Keratinocyte (primary cell): Measurements from ENCODE around the gene FGF21. TPM values are rescaled to one million over a fixed set of nuclear protein-coding genes. Genes with fewer than 3 reads are reported as not detected.

Experiments used
- DNase-seq: peaks from one replicate; pipeline ENCODE4 v3.0.0-alpha.2; 2011; ENCODE audit warnings: low read depth, missing footprints, low spot score
- FAIRE-seq: peaks from 2 replicates; lab custom pipeline; 2011; peaks lifted over from hg19 to GRCh38; lab: Jason Lieb, UNC
- H2AFZ ChIP-seq: 2 replicates; pipeline ENCODE4 v1.6.0; 2012; ENCODE audit warnings: low read length, control low read depth, inconsistent platforms; ENCODE audit not compliant: control insufficient read depth
- H3K27ac ChIP-seq: 2 replicates; pipeline ENCODE4 v1.5.1; 2011; ENCODE audit warnings: low read length; ENCODE audit not compliant: control insufficient read depth, insufficient read depth
- H3K27me3 ChIP-seq: 3 replicates; pipeline ENCODE4 v1.6.0; 2011; ENCODE audit warnings: low read length; ENCODE audit not compliant: control insufficient read depth, insufficient read depth; ENCODE audit errors: extremely low read depth
- H3K36me3 ChIP-seq, 2 experiments: 2 replicates in 1 of 2; 3 replicates in 1 of 2; pipeline ENCODE4 v1.5.1; 2011; ENCODE audit warnings: low read length in 2 of 2, mild to moderate bottlenecking in 1 of 2; ENCODE audit not compliant: control insufficient read depth in 2 of 2, insufficient read depth in 2 of 2; ENCODE audit errors: extremely low read depth in 1 of 2
- H3K4me1 ChIP-seq: 3 replicates; pipeline ENCODE4 v1.5.1; 2011; ENCODE audit warnings: low read length; ENCODE audit not compliant: control insufficient read depth, insufficient read depth; ENCODE audit errors: extremely low read depth
- H3K4me2 ChIP-seq: 3 replicates; pipeline ENCODE4 v1.6.0; 2011; ENCODE audit warnings: low read depth, low read length; ENCODE audit not compliant: control insufficient read depth, insufficient read depth; ENCODE audit errors: extremely low read depth
- H3K4me3 ChIP-seq, 3 experiments: fragments of 200-600 bp in 1 of 3; sonication (generic) in 1 of 3; 2 replicates in 2 of 3; 3 replicates in 1 of 3; pipeline ENCODE4 v1.5.1; 2011 to 2016; ENCODE audit warnings: low read length in 3 of 3, mild to moderate bottlenecking in 3 of 3, control low read depth in 2 of 3, inconsistent platforms in 1 of 3, low read depth in 1 of 3, mixed read lengths in 1 of 3, mixed run types in 1 of 3, moderate library complexity in 1 of 3; ENCODE audit not compliant: control insufficient read depth in 2 of 3, insufficient read depth in 2 of 3; ENCODE audit errors: extremely low read depth in 1 of 3
- H3K79me2 ChIP-seq: 2 replicates; pipeline ENCODE4 v1.6.0; 2012; ENCODE audit warnings: low read length; ENCODE audit not compliant: control insufficient read depth, insufficient read depth
- H3K9ac ChIP-seq: 3 replicates; pipeline ENCODE4 v1.6.0; 2011; ENCODE audit warnings: low read length; ENCODE audit not compliant: control insufficient read depth, insufficient read depth; ENCODE audit errors: extremely low read depth
- H3K9me1 ChIP-seq: 3 replicates; pipeline ENCODE4 v1.6.0; 2011; ENCODE audit warnings: low read length; ENCODE audit not compliant: control insufficient read depth, insufficient read depth; ENCODE audit errors: extremely low read depth
- H3K9me3 ChIP-seq: 2 replicates; pipeline ENCODE4 v1.5.1; 2012; ENCODE audit warnings: low read depth, low read length; ENCODE audit not compliant: control insufficient read depth
- H4K20me1 ChIP-seq: 3 replicates; pipeline ENCODE4 v1.6.0; 2011; ENCODE audit warnings: low read length; ENCODE audit not compliant: control insufficient read depth, insufficient read depth; ENCODE audit errors: extremely low read depth
- CTCF ChIP-seq, 3 experiments: IDR thresholded peaks in 1 of 3; conservative IDR thresholded peaks in 1 of 3; optimal IDR thresholded peaks in 1 of 3; 2 replicates in 2 of 3; 3 replicates in 1 of 3; pipeline versions ENCODE3 to v1.5.1; 2011; ENCODE audit warnings: low read length in 3 of 3, mild to moderate bottlenecking in 3 of 3, moderate library complexity in 2 of 3, control low read depth in 1 of 3, inconsistent platforms in 1 of 3; ENCODE audit not compliant: insufficient read depth in 2 of 3; ENCODE audit errors: extremely low read depth in 1 of 3
- EZH2 ChIP-seq: IDR thresholded peaks from one replicate; pipeline ENCODE4 v1.6.1; 2012; ENCODE audit warnings: inconsistent platforms, mild to moderate bottlenecking, low read length, moderate library complexity
- dilution Hi-C: fragments of 300-500 bp; cut with MboI; formaldehyde crosslinking; loops from one replicate; pipeline ENCODE4 v1.7.0; 2020; ENCODE audit warnings: low sequenced_read_pairs; ENCODE audit not compliant: extremely low pct_ligation_motif_present
- polyA plus RNA-seq, 5 experiments: library from polyadenylated mRNA; depleted of rRNA in 3 of 5; stranded (reverse) in 3 of 5; stranded (forward) in 1 of 5; unstranded in 1 of 5; fragments of >200 nt; gene quantifications; 1 replicate in 1 of 5; 2 replicates in 3 of 5; 3 replicates in 1 of 5; pipeline versions ENCODE4 v1.2.1 to v1.2.3, GENCODE V29; 2011 to 2012; ENCODE audit warnings: missing spikeins in 2 of 5, low read depth in 1 of 5, low replicate concordance in 1 of 5

Gene FGF21
- polyA plus RNA-seq, 1 donor (not counting 4 experiments of a cell fraction or from before 2014, with no cell fraction given): not detected

GRCh38 chr19:48711106-48711662, 44.1 kb upstream of the FGF21 start:
- Histone ChIP-seq H3K4me2 (no peak overlapping the region), H3K4me3 (no peak overlapping the region), H3K9ac (no peak overlapping the region), H3K4me1 (peaks cover 24% of the 10 kb centered on the region), H4K20me1 (no peaks in the 10 kb centered on the region), H3K9me3 (no peaks in the 10 kb centered on the region), H3K27ac (no peak overlapping the region), H3K9me1 (no peaks in the 10 kb centered on the region), H3K27me3 (no peaks in the 10 kb centered on the region), H2AFZ (no peak overlapping the region), H3K36me3 (no peaks in the 10 kb centered on the region), H3K79me2 (peaks cover 4% of the 10 kb centered on the region)
- dilution Hi-C loops: no loop called here
- DNase-seq (no peak), FAIRE-seq (no peak)
- TF ChIP-seq CTCF (optimal IDR thresholded peaks at IDR 0.05 in 1 of 3, IDR thresholded peaks at IDR 0.05 in 1 of 3, conservative IDR thresholded peaks at IDR 0.05 in 1 of 3; ENCODE audit: extremely low read depth in 1 of 3, insufficient read depth in 2 of 3, low read length in 3 of 3) (no peak), EZH2 (no peak)

- dilution Hi-C loops: no loop called here
- peak overlapping the region; percentile 49 for H3K27ac ChIP-seq
- peak overlapping the region; percentile 96 for H2AFZ ChIP-seq
- FAIRE-seq: no peak
- no peaks in the 10 kb centered on the region for H4K20me1 ChIP-seq
- H3K9me3 ChIP-seq: no peaks in the 10 kb centered on the region
- H3K4me3 ChIP-seq: peak overlapping the region; percentile 71 to 94 (median 81)
- H3K79me2 ChIP-seq: peaks cover 4% of the 10 kb centered on the region
- H3K4me1 ChIP-seq: peaks cover 30% of the 10 kb centered on the region
- no peaks in the 10 kb centered on the region for H3K9me1 ChIP-seq
- H3K4me2 ChIP-seq: peak overlapping the region; percentile 89
- H3K27me3 ChIP-seq: no peaks in the 10 kb centered on the region
- TF ChIP-seq CTCF (optimal IDR thresholded peaks at IDR 0.05 in 1 of 3, IDR thresholded peaks at IDR 0.05 in 1 of 3, conservative IDR thresholded peaks at IDR 0.05 in 1 of 3; ENCODE audit: extremely low read depth in 1 of 3, insufficient read depth in 2 of 3, low read length in 3 of 3) (peak in 2 of 3 experiments; percentile 29 to 32), EZH2 (no peak)
- no peaks in the 10 kb centered on the region for H3K36me3 ChIP-seq
- DNase-seq: no peak
- peak overlapping the region; percentile 73 for H3K9ac ChIP-seq
These were observed 42.1 kb upstream of the FGF21 start for GRCh38 chr19:48713041-48713863.
